Limb (tissue), 2 donors: ENCODE data around the gene OTOP1.
"Not testable (repeated sequence)": the region's sequence is repeated elsewhere in the genome, so short reads cannot be mapped to it uniquely, and the experiment has no call there.

ENCODE experiments used
- DNase-seq, 2 donors: peaks; one replicate each; pipeline ENCODE4 v3.0.0-alpha.2; 2016; ENCODE audit errors: extremely low spot score in 2 of 2

OTOP1 gene

DNA sequence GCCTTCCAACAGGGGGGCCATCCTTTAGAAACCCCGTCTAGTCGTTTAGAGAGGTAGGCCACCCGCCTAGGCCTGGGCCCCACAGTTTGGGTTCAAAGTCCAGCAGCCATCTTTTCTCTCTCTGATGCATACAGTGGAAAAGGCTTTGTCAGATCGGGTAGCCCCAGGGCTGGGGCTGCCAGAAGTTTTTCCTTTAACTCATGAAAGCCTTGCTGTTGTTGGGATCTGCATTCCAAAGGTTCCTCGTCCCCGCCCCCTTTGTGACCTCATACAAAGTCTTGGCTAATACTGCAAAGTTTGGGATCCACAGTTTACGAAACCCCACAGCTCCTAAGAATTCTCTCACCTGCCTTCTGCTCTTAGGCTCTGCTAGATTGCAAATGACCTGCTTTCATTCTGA, 64.5 kb downstream of the OTOP1 start:
- not testable (repeated sequence) for DNase-seq

DNA sequence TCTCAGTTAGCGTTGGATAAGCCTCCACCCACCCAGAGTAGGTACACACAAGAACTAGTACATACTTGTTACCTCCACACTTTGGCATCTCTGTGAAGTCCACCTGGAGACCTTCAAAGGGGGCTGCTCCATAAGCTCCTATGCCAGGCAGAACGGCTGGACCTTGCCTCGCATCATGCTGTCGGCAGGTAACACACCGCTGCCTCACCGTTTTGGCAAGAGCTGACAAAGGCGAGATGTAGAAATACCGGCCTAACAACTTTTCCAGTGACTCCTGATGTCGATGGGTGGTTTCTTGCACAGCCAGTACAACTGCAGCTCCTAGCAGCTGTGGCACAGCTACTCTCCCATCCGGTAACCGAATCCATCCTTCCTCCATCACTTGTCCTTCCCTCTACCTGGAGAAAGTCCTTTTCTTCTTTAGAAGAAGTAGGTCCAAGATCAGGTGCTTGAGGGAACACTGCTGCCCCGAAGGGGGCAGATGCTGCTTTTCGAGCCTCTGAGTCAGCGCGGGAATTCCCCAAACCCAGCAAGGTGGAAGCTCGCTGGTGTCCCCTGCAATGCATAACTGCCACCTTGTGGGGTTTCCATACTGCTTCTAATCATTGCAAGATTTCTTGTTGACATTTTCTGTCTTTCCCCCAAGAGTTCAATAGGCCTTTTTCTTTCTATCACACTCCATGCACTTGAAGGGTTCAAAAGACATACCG, 65.6 kb downstream of the OTOP1 start:
- DNase-seq = not testable (repeated sequence)

GRCh38 chr4:4145622-4146021, 81.1 kb downstream of the OTOP1 start:
- peak in 1 of 2 donors; percentile 40 for DNase-seq

GRCh38 chr4:4143376-4143775, 83.4 kb downstream of the OTOP1 start:
- DNase-seq = not testable (repeated sequence)

GRCh38 chr4:4142679-4143078, 84.0 kb downstream of the OTOP1 start:
- not testable (repeated sequence) for DNase-seq

DNA sequence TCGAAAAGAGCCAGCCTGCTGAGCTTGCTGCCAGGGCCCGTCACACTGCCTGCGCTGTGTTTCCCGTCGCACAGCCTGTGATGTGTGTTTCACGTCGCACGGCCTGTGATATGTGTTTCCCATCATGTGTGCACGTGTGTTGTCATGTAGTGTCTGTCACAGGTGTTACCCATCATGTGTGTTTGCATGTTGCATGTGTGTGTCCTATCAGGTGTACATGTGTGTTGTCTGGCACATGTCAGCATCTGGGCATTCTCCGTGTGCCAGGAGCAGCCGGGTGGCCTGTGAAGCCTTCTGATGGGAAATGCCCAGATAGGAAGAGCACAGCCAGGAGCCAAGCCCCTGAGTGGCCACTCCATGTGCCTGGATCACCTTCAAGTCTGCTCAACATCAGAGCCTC, 85.5 kb downstream of the OTOP1 start:
- not testable (repeated sequence) for DNase-seq
